HG03060 (cell line): ENCODE measurements around the gene TRIM24.
"Not testable (repeated sequence)": the region's sequence is repeated elsewhere in the genome, so short reads cannot be mapped to it uniquely, and the experiment has no call there.

ENCODE experiments used
- ATAC-seq: cut with Tn5 transposase; IDR thresholded peaks from one replicate; pipeline ENCODE4 v1.9.1; 2021; ENCODE audit warnings: low read depth, moderate number of reproducible peaks; ENCODE audit not compliant: unreplicated experiment

The TRIM24 gene

GRCh38 chr7:138525757-138526156 is 65.7 kb downstream of the TRIM24 start:
- ATAC-seq = no peak

DNA sequence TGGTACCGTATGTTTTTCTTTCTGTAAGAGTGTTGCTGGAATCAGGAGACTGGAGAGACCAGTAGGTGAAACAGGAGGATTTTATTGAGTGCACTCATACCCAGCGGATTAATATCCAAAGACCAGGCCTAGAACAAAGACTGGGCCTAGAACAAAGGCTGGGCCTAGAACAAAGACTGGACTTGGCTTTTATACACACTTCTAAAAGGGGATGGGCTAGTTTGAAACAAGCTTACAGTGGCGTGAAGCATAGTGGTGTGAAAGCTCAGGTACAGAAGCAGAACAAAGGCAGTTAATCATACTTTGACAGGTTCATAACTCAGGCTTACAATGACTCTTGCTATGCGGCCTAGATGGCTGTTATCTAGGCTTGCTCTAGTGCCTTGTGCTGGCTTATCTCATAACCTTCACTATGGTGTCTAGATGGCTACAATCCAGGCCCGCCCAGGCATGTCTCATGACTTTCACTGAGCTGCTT is 67.7 kb downstream of the TRIM24 start:
- no peak for ATAC-seq

DNA sequence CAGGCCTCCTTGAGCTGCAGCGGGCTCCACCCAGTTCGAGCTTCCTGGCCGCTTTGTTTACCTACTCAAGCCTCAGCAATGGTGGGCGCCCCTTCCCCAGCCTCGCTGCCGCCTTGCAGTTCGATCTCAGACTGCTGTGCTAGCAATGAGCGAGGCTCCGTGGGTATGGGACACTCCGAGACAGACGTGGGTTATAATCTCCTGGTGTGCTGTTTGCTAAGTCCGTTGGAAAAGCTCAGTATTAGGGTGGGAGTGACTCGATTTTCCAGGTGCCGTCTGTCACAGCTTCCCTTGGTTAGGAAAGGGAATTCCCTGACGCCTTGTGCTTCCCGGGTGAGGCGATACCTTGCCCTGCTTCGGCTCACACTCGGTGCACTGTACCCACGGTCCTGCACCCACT is 76.8 kb downstream of the TRIM24 start:
- not testable (repeated sequence) for ATAC-seq

- no peak for ATAC-seq
Measured at GRCh38 chr7:138538518-138538917, 78.5 kb downstream of the TRIM24 start.

GRCh38 chr7:138538997-138539644 is 79.1 kb downstream of the TRIM24 start:
- ATAC-seq = no peak

DNA sequence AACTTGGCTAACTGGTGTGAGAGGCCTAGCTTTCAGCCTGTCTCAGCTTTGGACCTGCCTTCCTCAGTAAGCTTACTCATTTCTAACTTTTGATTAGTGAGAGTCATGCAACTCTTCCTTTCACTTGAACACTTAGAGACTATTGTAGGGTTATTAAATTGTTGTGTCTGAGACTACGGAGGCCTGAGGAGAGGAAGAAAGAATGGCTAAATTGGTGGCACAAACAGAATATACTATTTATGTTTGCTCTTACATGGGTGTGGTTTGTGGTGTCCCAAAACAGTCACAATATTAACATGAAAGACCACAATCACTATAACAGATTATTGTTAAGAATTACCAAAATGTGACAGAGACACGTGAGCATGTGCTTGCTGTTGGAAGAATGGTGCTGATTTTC is 82.1 kb downstream of the TRIM24 start:
- peak; percentile 96 for ATAC-seq

DNA sequence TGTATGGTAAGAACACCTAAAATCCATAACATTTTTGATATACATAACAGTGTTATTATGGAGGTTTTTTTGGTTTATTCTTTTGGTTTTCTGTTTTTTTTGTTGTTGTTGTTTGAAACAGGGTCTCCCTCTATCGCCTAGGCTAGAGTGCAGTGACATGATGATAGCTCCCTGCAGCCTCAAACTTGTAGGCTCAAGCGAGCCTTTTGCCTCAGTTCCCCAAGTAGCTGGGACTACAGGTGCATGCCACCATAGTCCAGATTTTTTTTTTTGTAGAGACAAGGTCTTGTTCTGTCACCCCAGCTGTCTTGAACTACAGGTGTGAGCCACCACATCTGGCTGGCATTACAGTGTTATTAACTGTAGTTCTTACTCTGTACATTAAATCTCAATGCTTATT is 83.7 kb downstream of the TRIM24 start:
- ATAC-seq = no peak

GRCh38 chr7:138545123-138545522 is 85.1 kb downstream of the TRIM24 start:
- ATAC-seq = no peak

DNA sequence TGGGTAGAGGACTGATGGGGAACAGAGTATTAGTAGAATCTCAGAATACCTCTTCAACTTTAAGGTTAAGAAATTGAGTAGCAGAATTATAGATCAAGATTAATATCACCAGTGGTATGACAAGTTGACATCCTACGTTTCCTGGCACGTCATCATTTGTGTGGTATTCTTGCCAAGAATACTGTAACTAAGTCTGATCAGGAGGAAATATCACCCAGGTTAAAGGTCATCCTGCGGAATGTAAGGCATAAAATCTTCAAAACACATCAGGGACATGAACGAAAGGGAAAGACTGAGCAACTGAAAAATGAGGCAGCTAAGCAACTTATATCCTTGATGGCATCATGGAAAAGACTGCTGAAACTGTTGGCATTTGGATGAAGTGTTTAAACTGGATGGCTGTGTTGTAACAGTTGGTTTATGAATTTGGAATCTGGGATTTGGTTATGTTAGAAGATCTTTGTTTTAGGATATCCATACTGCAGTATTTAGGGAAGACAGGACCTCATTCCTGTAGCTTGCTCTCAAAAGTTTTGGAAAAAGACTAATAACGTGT is 86.1 kb downstream of the TRIM24 start:
- no peak for ATAC-seq

GRCh38 chr7:138546829-138547228 is 86.8 kb downstream of the TRIM24 start:
- no peak for ATAC-seq

DNA sequence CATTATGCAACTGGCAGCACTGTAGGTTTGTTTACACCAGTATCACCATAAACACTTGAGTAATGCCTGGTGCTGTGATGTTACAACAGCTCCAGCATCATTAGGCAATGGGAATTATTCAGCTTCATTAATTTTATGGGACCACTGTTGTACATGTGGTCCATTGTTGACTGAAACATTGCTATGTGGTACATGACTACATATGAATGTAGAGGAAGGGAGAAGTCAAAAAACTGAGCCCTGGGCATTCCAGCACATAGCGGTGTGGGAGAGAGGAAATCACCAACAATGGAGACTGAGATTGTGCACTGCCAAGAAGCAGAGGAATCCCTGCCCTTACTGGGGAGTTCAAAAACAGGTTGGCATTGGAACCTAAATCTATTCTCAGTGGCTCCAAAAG is 89.0 kb downstream of the TRIM24 start:
- no peak for ATAC-seq

- ATAC-seq = no peak
Measured at GRCh38 chr7:138550337-138550736, 90.3 kb downstream of the TRIM24 start.

GRCh38 chr7:138551102-138551501 is 91.0 kb downstream of the TRIM24 start:
- ATAC-seq = no peak

DNA sequence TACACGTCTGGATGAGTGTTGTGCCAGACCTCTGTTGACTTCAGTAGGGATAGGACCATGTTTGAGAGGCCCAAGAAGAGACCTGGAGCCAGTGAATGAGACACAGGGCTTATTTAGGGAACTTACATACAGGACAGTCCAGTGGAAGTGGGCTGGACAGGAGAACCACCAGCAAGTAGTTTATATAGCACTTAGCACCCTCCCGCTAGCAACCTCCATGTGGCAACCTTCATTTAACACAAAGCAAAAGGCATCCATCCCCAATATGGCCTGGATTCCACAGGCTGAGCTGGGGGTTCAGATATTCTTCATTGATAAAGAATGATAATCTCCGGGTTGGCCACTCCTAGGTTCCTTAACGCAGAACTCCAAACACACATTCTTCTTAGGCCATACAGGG is 93.7 kb downstream of the TRIM24 start:
- ATAC-seq = no peak

DNA sequence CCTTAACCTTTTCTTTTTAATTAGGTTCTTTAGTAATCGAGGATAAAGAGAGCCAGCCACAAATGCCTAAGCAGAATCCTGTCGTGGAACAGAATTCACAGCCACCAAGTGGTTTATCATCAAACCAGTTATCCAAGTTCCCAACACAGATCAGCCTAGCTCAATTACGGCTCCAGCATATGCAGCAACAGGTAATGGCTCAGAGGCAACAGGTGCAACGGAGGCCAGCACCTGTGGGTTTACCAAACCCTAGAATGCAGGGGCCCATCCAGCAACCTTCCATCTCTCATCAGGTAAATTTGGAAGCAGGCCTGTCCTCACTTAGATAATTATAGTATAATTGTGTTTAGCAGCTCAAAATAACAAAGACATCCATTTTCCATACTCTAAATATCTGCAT is 94.6 kb downstream of the TRIM24 start:
- ATAC-seq = no peak

DNA sequence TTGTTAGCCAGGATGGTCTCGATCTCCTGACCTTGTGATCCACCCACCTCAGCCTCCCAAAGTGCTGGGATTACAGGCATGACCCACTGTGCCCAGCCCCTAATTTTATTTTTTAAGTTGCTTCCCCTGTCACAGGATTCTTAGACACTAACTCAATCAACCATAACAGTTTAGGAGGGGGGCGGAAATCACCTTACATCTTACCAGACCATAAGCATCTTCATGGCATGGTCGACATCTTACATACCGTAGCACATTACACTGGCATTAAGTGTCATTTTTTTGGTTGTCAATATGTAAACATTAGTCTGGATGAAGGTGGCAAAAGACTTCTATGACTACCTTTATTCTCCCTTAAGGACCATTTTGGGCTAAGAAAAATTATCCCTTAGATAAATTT is 95.6 kb downstream of the TRIM24 start:
- ATAC-seq = no peak

- ATAC-seq = no peak
Measured at GRCh38 chr7:138556771-138557484, 96.9 kb downstream of the TRIM24 start.

- ATAC-seq = no peak
Measured at GRCh38 chr7:138559448-138559847, 99.4 kb downstream of the TRIM24 start.

- no peak for ATAC-seq
Measured at GRCh38 chr7:138563808-138564207, 103.7 kb downstream of the TRIM24 start.

DNA sequence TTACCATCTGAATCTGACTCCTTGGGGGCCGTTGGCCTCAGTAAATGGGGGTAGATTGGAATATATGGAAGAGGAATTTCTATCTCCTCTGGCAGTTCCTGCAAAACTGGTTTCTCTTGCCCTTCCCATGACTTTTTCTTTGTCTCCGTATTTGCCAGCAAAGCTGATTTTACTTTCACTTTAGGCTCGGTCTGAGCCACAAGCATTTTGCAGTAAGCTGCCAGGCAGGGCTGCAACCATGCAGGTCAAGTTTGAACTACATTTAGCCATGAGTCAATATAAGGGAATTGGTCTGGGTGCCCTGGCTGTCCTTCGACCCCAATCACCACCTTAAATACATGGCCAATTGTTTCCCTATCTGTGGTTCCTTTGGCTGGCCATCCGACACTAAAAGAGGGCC is 104.3 kb downstream of the TRIM24 start:
- ATAC-seq = no peak

- no peak for ATAC-seq
Measured at GRCh38 chr7:138565071-138565450, 105.0 kb downstream of the TRIM24 start.
